CD4-positive, alpha-beta T cell treated with Interleukin-15 for 4 hours (primary cell): Measurements from ENCODE around the gene ACAD11.
A peak's percentile ranks its signal among the peaks of the same experiment; 100 is the strongest.

Experiments used
- DNase-seq: peaks from one replicate; pipeline ENCODE4 v3.0.0-alpha.2; 2020; ENCODE audit warnings: low spot score

The ACAD11 gene

GRCh38 chr3:132555306-132556035 lies 104.1 kb downstream of the ACAD11 start:
- DNase-seq, result no peak

- DNase-seq, result no peak
Observed at GRCh38 chr3:132554437-132554836, 105.2 kb downstream of the ACAD11 start.

DNA sequence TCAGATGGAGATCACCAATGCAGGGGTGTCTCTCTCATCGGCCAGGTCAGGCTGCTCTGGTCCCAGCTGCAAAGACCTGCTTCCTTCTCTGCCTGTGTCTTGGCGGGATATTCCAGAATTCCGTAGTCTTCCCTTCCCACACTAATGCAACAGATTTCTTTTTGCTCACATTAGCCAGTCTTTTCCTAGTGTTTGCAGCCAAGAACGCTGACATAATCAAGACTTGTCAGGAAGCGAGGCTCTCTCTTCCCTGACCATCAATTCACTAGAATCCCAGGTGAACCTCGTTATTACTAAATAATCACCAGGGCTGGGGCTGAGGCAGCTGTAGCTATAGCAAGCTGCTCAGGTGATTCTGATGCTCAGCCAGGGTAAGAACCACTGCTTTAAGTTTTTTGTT lies 105.8 kb downstream of the ACAD11 start:
- DNase-seq, result no peak

DNA sequence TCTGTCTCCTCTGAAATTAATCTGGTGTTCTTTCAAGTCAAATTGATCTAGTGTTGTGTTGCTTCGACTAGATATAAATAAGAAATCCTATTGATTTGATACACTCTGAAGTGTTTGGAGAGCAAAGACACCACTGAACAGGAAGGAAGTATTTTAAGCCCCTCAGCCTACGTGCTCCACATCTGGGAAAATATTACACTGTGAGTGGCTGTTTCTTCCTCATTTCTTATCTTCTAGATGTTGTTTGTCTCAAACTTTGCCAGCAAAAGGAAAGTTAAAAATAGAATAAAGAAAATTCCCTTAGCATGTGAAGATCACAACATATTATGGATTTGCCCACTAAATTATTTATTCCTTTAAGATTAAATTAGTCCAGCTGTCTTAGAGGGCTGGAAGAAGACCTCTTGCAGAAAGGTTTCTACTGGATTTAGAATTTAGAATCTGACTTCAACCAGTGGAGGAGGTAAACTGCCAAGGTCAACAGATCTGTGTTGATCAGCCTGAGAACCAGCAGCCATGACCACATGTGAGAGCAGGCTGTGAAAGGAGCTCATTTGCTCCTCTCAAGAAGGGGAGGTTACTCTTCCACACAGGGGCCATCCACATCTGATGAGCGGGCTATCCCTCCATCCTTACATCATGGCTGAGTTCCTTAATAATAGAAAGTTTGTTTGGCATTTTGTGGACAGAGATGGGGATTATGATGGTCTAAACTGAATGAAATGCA lies 108.9 kb downstream of the ACAD11 start:
- DNase-seq, result no peak

DNA sequence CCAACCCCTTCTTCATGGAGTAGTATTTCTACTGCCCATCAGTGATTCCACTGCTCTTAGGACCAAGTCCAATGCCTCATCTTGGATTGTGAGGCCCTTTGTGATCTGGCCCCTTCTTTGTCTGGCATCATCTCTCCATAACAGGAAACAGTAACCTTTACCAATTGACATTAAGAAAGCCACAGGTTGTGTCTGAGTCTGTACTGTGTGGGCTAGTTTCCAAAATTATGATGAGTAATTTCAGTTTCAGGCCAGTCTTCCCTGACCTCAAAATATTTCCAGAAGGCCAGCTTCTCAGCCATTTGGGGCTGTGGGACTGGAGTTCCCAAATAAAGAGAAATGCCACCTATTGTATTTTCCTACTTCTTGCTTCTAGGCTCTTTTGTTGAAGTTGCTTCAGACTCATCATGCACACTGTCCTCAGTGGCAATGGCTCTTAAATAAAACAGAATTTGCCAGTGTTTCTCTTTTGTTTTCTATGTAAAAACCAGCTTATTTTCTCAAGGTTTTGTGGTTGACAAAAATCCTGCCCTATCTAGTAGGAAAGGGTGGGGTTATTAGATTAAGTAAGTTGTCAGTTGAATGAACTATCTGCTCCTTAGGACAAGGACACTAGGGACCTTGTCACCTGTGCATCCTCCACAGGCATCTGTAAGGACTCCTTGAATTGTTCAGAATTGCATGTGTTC lies 109.6 kb downstream of the ACAD11 start:
- no peak for DNase-seq

GRCh38 chr3:132549169-132549568 lies 110.4 kb downstream of the ACAD11 start:
- no peak for DNase-seq

- DNase-seq, result no peak
Observed at GRCh38 chr3:132545471-132545870, 114.1 kb downstream of the ACAD11 start.

DNA sequence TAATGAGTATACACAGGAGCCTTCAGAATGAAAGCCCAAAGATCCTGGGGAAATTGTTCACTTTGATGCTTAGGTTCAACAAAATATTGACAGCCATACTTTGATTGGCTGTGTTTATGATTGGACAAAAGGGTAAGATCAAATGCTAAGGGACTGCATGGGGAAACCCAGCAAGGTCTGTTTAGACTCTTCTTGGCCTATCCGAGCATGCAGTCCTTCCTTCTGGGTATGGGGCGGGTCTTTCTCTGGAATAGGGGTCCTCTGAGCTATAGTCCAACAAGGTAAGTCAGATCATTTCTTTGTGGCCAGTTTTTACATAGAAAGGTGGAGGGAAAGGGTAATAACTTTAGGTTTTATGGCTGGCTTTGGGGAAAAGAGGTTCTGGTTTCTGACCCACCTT lies 115.5 kb downstream of the ACAD11 start:
- no peak for DNase-seq

DNA sequence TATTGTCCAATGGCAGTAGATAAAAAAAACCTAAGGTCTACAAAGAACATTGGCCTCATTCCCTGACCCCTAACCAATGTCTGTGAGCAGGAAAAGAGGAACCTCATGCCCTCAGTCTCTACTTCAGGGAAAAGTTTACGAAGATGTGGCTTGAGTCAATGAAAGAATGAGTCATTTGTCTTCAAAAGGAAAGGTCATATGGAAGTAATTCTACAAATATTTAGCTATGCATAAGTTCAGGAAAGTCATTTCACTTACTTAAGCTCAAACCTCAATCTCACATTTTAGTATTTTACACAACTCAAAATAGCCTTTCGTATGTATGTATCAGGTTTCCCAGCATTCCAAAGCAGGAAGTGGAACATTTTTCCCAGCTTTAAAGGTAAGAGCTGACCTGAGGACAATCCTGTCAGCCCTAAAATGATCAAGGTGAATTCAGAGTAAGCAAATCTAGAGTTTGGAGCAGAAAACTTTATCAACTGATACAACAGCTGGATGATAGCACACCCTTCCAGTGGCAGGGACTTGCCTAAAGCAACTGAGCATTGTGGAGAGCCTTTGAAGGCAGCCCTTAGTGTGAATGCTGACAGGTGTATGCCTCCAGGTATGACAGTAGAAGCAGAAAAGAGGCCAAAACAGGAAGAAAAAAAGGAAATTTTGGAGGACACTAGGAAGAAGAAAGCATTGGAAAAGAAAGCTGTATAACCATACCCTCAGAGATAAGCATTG lies 116.4 kb downstream of the ACAD11 start:
- no peak for DNase-seq

DNA sequence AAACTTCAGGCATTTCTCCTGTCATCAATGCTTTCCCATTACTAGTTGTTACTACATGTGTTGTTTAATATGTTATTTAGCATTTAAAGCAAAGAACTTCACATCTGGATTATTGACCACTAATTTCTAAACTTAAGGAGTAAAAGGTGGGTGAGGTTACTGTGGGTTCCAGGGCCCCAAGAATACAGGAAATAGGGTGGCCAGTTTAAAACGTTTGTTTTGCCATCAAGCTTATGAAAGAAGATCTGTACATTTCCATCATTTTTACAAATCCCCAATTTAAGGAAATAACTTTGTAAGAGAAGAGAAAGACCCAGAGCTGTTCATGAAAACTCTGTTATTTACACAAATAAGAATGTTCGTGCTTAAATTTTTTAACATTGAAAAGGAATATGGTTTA lies 117.0 kb downstream of the ACAD11 start:
- no peak for DNase-seq

DNA sequence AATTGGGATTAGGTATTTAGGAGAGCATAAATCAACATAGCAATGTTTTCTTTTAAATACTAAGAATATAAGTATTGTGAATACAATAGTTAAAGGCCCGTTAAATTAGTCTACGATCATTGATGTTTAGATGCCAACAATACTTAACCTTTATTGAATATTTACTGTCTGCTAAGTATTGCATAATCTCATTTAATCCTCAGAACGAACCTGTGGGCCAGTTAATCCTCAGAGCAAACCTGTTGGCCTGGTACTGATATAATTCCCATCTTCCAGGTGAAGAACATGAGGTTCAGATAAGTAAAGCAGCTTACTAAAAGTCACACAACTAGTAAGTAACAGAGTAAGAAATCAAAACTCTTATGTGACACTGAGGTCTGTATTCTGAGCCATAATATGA lies 119.9 kb downstream of the ACAD11 start:
- no peak for DNase-seq

DNA sequence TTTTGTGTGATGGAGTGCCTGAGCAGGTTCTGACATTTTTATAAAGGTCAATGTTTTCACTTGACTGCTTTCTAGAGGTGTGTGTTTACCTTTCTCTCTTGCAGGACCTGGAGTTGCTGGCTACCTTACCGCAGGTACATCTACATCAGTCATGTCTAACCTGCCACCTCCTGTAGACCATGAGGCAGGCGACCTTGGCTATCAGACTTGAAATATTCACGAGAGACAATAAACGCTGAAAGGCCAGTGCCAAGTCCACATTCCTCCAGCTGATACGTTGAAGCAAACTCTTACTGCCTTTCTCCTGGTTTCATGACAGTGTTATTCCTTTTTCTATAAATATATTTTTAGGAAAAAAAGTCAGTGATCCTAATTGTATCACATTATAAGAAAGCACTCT lies 121.5 kb downstream of the ACAD11 start:
- no peak for DNase-seq

GRCh38 chr3:132537297-132537696 lies 122.3 kb downstream of the ACAD11 start:
- DNase-seq, result no peak

DNA sequence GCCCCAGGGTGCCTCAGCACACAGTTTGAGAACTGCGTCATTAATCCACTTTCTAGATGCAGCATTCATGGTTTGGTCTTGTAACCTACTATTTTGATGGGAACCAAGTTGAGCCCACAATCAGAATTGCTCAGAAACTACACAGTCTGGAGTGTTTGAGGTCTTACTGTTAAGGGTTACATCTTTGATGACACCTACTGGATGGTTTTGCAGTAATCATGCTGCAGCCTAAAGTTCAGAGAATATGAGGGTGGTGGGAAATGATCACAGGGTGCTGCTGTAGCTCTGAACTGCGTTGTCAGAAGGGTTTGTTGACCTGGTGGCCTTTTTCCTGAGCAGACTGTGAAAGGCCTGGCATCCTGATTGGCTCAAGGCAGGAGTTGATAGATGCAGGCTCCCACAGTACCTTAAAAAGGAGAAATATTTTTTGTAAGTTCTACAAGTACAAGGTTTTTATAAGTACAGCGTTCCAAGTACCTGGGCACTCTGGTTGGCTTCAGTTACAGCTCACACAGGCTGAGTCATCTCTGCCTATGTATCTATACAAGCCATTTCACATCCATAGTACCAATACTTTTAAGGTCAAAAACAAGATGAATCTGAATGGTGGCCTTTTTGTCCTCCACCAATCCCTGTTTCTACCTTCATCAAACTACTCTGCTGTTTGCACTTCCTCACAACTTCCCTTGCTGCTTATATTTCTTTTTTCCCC lies 123.0 kb downstream of the ACAD11 start:
- DNase-seq, result no peak

- DNase-seq, result peak; percentile 52
Observed at GRCh38 chr3:132535575-132536441, 123.8 kb downstream of the ACAD11 start.

- no peak for DNase-seq
Observed at GRCh38 chr3:132530624-132531023, 129.0 kb downstream of the ACAD11 start.

- DNase-seq, result no peak
Observed at GRCh38 chr3:132522353-132522752, 137.3 kb downstream of the ACAD11 start.

- no peak for DNase-seq
Observed at GRCh38 chr3:132521901-132522300, 137.7 kb downstream of the ACAD11 start.

- DNase-seq, result no peak
Observed at GRCh38 chr3:132519914-132520313, 139.7 kb downstream of the ACAD11 start.

DNA sequence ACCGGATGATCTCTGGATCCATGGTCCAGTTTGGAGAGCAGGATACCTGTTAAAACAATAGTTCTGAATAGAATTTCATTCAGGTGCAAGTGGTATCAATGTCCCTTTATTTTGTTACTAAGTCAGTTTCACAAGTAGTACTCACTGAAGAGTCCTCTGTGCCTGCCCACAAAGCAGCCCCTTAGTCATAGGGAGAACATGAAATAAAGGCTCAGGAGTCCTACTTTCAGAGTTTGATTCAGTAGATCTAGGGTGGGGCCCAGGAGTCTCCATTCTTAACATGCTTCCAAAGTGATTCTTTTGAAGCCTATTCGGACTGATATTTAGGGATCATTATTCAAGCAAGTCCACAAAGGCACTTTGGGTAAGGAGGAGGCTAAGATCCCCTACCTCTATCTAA lies 142.3 kb downstream of the ACAD11 start:
- no peak for DNase-seq

DNA sequence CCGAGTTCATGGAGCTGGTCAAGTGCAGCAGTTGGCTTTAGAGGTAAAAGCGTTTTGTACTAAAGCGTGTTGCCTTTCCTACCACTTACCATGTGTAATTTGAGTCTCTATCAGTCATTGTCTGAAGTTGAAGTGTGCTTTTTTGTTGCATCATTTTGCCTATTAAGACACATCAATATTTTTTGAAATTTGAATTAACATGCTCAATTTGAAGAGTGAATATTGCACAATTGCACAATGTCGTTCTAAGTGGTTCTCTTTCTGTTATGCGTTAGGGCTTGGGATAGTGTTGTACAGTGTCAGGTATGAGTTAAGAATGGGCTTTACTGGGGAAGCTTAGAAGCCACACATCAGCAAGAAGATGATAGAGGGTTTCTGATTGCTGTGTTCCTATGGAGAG lies 146.6 kb downstream of the ACAD11 start:
- no peak for DNase-seq
